ENCODE measurements around the gene SCAANT1. TPM values are rescaled to one million over a fixed set of nuclear protein-coding genes. Genes with fewer than 3 reads are reported as not detected.

SCAANT1 gene
- total RNA-seq, 1 donor from 2014 or later: not detected

- ATAC-seq: no peak
- intact Hi-C loops (cut with DNase I): no loop called here
Observed at GRCh38 chr3:63872135-63872924, 39.9 kb downstream of the SCAANT1 start.

GRCh38 chr3:63870615-63871005, 41.6 kb downstream of the SCAANT1 start:
- ATAC-seq: no peak
- intact Hi-C loops (cut with DNase I): no loop called here
- no peak for DNase-seq (ENCODE audit: low spot score)

More at GRCh38 chr3:63872135-63872924, 39.9 kb downstream of the SCAANT1 start:
- DNase-seq (ENCODE audit: low spot score): no peak

- intact Hi-C loops (cut with DNase I): no loop called here
- ATAC-seq (no peak), DNase-seq (ENCODE audit: low spot score) (no peak)
Observed at GRCh38 chr3:63869940-63870614, 42.1 kb downstream of the SCAANT1 start.

GRCh38 chr3:63867225-63867624, 45.0 kb downstream of the SCAANT1 start:
- intact Hi-C loops (cut with DNase I): no loop called here
- no peak for ATAC-seq
- DNase-seq (ENCODE audit: low spot score): no peak

- no peak for ATAC-seq
- intact Hi-C loops (cut with DNase I): no loop called here
- DNase-seq (ENCODE audit: low spot score): no peak
Observed at GRCh38 chr3:63864965-63865327, 47.2 kb downstream of the SCAANT1 start.

- DNase-seq (ENCODE audit: low spot score): peak; percentile 69
- intact Hi-C loops (cut with DNase I): no loop called here
- peak; percentile 48 for ATAC-seq
Observed at GRCh38 chr3:63864008-63864964, 47.9 kb downstream of the SCAANT1 start.

GRCh38 chr3:63863150-63864007, 48.8 kb downstream of the SCAANT1 start, which contains the start of the genes ATXN7 and THOC7:
Gene ATXN7 (plus strand): TSS chr3:63863867. CDS start chr3:63912599, 48,732 bp downstream.
Gene THOC7 (minus strand): TSS chr3:63863805. CDS start chr3:63863790, 15 bp downstream.
- ATAC-seq: peak; percentile 71
- intact Hi-C loops (cut with DNase I): no loop called here
- peak; percentile 79 for DNase-seq (ENCODE audit: low spot score)

- no peak for DNase-seq (ENCODE audit: low spot score)
- intact Hi-C loops (cut with DNase I): no loop called here
- ATAC-seq: peak; percentile 27
Observed at GRCh38 chr3:63862804-63863149, 49.4 kb downstream of the SCAANT1 start.

Other genes with a start within 250 kb of the SCAANT1 start
- gene C3orf49, start 93.1 kb downstream of the SCAANT1 start, total RNA-seq: not detected
- 58.0 TPM for gene THOC7, start 48.6 kb downstream of the SCAANT1 start, total RNA-seq
- 52.0 TPM for gene ATXN7, start 48.5 kb downstream of the SCAANT1 start, total RNA-seq
- gene PSMD6, start 111.1 kb upstream of the SCAANT1 start, total RNA-seq: 49.2 TPM

All from sciatic nerve (tissue), 2 donors.